CD4-positive, CD25-positive, alpha-beta regulatory T cell (primary cell): ENCODE measurements around the gene OR10H1. TPM values are rescaled to one million over a fixed set of nuclear protein-coding genes. Genes with fewer than 3 reads are reported as not detected.
"Not testable (repeated sequence)": the region's sequence is repeated elsewhere in the genome, so short reads cannot be mapped to it uniquely, and the experiment has no call there.

Experiments
- ATAC-seq, 2 donors: fragments of 150-1000 bp; cut with Tn5 transposase; one replicate each; pipeline ENCODE4 v1.10.0; 2021; ENCODE audit warnings: low read depth in 2 of 2, moderate number of reproducible peaks in 2 of 2, moderate library complexity in 1 of 2
- DNase-seq, 3 donors: peaks; one replicate each; pipeline versions ENCODE4 v3.0.0 to v3.0.0-alpha.2; 2012 to 2022; ENCODE audit warnings: mixed read lengths in 1 of 3
- H3K27ac ChIP-seq: one replicate; pipeline ENCODE4 v1.7.0; 2013; ENCODE audit warnings: mild to moderate bottlenecking, low read length; ENCODE audit not compliant: insufficient read depth, poor library complexity, severe bottlenecking
- H3K27me3 ChIP-seq: one replicate; pipeline ENCODE4 v1.7.0; 2013; ENCODE audit warnings: low read length; ENCODE audit not compliant: control insufficient read depth, insufficient read depth
- H3K36me3 ChIP-seq: one replicate; pipeline ENCODE4 v1.7.0; 2013; ENCODE audit warnings: mild to moderate bottlenecking, low read length, moderate library complexity; ENCODE audit not compliant: control insufficient read depth, insufficient read depth
- H3K4me1 ChIP-seq: 2 replicates; pipeline ENCODE4 v1.7.0; 2013; ENCODE audit warnings: mild to moderate bottlenecking, low read length; ENCODE audit not compliant: insufficient read depth, control insufficient read depth, poor library complexity, severe bottlenecking
- H3K4me3 ChIP-seq: one replicate; pipeline ENCODE4 v1.7.0; 2013; ENCODE audit warnings: low read depth, mild to moderate bottlenecking, low read length, moderate library complexity
- H3K9me3 ChIP-seq, 2 experiments: 1 replicate in 1 of 2; 2 replicates in 1 of 2; pipeline ENCODE4 v1.7.0; 2013; ENCODE audit warnings: low read length in 2 of 2, mild to moderate bottlenecking in 1 of 2, moderate library complexity in 1 of 2; ENCODE audit not compliant: control insufficient read depth in 2 of 2
- H3K27ac Mint-ChIP-seq, 3 donors: one replicate each; pipeline ENCODE4 v1.8.0; 2020 to 2022; ENCODE audit warnings: mild to moderate bottlenecking in 3 of 3, mixed read lengths in 3 of 3, moderate library complexity in 2 of 3
- H3K27me3 Mint-ChIP-seq: one replicate; pipeline ENCODE4 v1.8.0; 2022; ENCODE audit warnings: mild to moderate bottlenecking, mixed read lengths
- H3K36me3 Mint-ChIP-seq: one replicate; pipeline ENCODE4 v1.8.0; 2020; ENCODE audit warnings: mixed read lengths
- H3K4me1 Mint-ChIP-seq, 4 donors: one replicate each; pipeline ENCODE4 v1.8.0; 2020 to 2022; ENCODE audit warnings: mixed read lengths in 4 of 4, mild to moderate bottlenecking in 1 of 4
- H3K4me3 Mint-ChIP-seq, 4 donors: one replicate each; pipeline ENCODE4 v1.8.0; 2020 to 2022; ENCODE audit warnings: mild to moderate bottlenecking in 4 of 4, mixed read lengths in 4 of 4, moderate library complexity in 3 of 4
- H3K9me3 Mint-ChIP-seq, 7 donors: one replicate each; pipeline ENCODE4 v1.8.0; 2020 to 2022; ENCODE audit warnings: mixed read lengths in 7 of 7, mild to moderate bottlenecking in 3 of 7, moderate library complexity in 2 of 7
- polyA plus RNA-seq, 4 donors: library from polyadenylated mRNA; unstranded; fragments of 300-500 nt; fragmentation: Illumina TruSeq; gene quantifications; one replicate each; pipeline ENCODE4 v1.2.3, GENCODE V29; 2021
- total RNA-seq: library from RNA; stranded (reverse); gene quantifications from one replicate; pipeline ENCODE4 v1.2.3, GENCODE V29; 2022

OR10H1 gene
- total and polyA plus RNA-seq, 5 donors from 2014 or later: not detected

DNA sequence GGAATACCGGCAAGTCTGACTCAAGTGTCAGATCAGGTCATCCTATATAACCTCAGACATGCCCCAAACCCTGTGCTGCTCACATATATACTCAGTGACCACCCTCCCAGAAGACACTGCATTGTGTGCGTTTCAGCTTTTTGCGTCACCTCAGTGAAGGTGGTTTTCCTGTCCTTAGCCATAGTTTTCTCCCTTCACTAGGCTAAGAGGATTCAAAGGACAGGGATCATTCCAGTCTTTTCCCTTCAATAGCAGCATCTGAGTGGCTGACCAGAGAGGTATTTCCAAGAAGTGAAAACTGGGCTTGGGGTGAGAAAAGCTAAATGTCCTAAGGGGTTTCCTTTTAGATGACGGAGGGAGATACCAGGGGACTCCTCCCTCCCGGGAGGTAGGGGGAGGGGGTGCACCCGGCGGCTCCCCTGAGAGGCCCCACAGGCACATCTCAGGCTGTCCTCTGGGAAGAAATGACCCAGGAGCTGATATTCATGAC is 12.7 kb upstream of the OR10H1 start:
- Histone ChIP-seq H3K27me3 (no peaks in the 10 kb centered on the region), H3K9me3 (no peaks in the 10 kb centered on the region), H3K4me1 (no peaks in the 10 kb centered on the region), H3K4me3 (no peak overlapping the region), H3K36me3 (no peaks in the 10 kb centered on the region), H3K27ac (no peak overlapping the region)
- no peak overlapping the region for H3K4me3 Mint-ChIP-seq
- peaks cover 4% of the 10 kb centered on the region for H3K27me3 Mint-ChIP-seq
- ATAC-seq (no peak), DNase-seq (no peak)
- H3K9me3 Mint-ChIP-seq: no peaks in the 10 kb centered on the region
- no peak overlapping the region for H3K27ac Mint-ChIP-seq
- H3K36me3 Mint-ChIP-seq: no peaks in the 10 kb centered on the region
- no peaks in the 10 kb centered on the region for H3K4me1 Mint-ChIP-seq

DNA sequence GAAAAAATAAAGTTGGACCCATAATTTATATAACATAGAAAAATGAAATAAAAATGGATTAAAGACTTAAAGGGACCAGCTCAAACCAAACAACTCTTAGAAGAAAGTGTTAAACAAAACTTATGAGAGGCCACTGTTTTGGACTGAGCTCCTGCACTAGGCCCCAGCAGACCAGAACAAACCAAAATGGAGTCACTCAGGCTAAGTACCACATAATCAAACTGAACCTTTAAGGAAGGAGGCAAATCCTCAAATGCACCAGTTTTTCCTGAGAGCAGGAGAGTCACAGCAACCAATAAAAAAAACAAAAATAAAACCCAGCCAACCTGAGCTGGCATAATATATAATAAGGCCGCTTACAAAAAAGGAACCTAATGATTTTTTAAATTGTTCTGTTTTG is 10.3 kb upstream of the OR10H1 start:
- no peaks in the 10 kb centered on the region for H3K9me3 Mint-ChIP-seq
- no peaks in the 10 kb centered on the region for H3K4me1 Mint-ChIP-seq
- H3K36me3 Mint-ChIP-seq: no peaks in the 10 kb centered on the region
- H3K36me3 ChIP-seq: no peaks in the 10 kb centered on the region
- ATAC-seq (no peak), DNase-seq (no peak)
- no peaks in the 10 kb centered on the region for H3K27me3 ChIP-seq
- peak overlapping the region in 1 of 3 donors; percentile 43 for H3K27ac Mint-ChIP-seq
- H3K27ac ChIP-seq: no peak overlapping the region
- H3K27me3 Mint-ChIP-seq: peaks cover 4% of the 10 kb centered on the region
- no peak overlapping the region for H3K4me3 Mint-ChIP-seq
- no peaks in the 10 kb centered on the region for H3K9me3 ChIP-seq
- H3K4me3 ChIP-seq: no peak overlapping the region
- H3K4me1 ChIP-seq: no peaks in the 10 kb centered on the region

DNA sequence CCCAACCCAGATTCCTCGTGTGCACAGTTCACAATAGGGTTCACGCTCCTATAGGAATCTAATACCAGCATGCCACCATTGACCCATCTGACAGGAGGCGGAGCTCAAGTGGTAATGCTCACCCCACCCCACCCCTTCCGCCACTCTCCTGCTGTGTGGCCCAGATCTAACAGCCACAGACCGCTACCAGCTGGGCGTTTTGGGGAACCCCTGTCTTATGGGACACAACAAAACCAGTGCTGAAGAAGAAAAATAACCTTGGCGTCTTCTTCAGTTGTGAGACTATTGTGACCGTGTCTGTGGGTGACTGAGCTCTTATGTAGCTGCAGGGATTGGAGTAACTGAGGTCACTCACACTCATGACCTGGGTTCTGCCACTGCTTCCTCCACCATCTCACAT is 5.2 kb upstream of the OR10H1 start:
- Mint-ChIP-seq H3K4me3 (no peak overlapping the region), H3K4me1 (no peaks in the 10 kb centered on the region), H3K27ac (no peak overlapping the region), H3K36me3 (no peaks in the 10 kb centered on the region), H3K9me3 (no peaks in the 10 kb centered on the region), H3K27me3 (peaks cover 20% of the 10 kb centered on the region)
- Histone ChIP-seq H3K36me3 (no peaks in the 10 kb centered on the region), H3K4me1 (no peaks in the 10 kb centered on the region), H3K27me3 (no peaks in the 10 kb centered on the region), H3K9me3 (no peaks in the 10 kb centered on the region), H3K27ac (no peak overlapping the region), H3K4me3 (no peak overlapping the region)
- ATAC-seq: no peak
- no peak for DNase-seq

DNA sequence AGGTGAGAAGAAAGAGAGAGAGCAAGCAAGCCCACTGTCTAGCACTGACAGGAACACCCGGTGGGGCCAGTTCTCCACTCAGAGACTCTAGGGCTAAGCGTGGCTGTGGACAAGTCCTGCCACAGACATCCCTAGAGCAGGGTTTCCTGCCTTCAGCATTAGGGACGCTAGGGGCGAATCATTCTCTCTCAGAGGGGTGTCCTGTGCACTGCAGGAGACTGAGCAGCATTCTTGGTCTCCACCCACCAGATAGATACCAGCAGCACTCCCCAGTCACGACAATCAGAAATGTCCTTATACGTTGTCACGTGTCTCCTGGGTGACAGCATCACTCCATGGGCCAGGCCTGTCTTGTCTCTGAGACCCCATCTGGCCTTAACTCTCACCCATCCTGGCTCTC is 1.5 kb downstream of the OR10H1 start:
- no peak for ATAC-seq
- Mint-ChIP-seq H3K4me1 (peaks cover 0 to 11% (median 0%) of the 10 kb centered on the region in 4 donors), H3K27ac (no peak overlapping the region), H3K27me3 (peaks cover 44% of the 10 kb centered on the region), H3K4me3 (no peak overlapping the region), H3K36me3 (no peaks in the 10 kb centered on the region), H3K9me3 (peaks cover 0 to 2% (median 0%) of the 10 kb centered on the region in 7 donors)
- Histone ChIP-seq H3K4me1 (peaks cover 6% of the 10 kb centered on the region), H3K27ac (no peak overlapping the region), H3K9me3 (no peaks in the 10 kb centered on the region), H3K27me3 (peaks cover 5% of the 10 kb centered on the region), H3K4me3 (no peak overlapping the region), H3K36me3 (no peaks in the 10 kb centered on the region)
- no peak for DNase-seq

DNA sequence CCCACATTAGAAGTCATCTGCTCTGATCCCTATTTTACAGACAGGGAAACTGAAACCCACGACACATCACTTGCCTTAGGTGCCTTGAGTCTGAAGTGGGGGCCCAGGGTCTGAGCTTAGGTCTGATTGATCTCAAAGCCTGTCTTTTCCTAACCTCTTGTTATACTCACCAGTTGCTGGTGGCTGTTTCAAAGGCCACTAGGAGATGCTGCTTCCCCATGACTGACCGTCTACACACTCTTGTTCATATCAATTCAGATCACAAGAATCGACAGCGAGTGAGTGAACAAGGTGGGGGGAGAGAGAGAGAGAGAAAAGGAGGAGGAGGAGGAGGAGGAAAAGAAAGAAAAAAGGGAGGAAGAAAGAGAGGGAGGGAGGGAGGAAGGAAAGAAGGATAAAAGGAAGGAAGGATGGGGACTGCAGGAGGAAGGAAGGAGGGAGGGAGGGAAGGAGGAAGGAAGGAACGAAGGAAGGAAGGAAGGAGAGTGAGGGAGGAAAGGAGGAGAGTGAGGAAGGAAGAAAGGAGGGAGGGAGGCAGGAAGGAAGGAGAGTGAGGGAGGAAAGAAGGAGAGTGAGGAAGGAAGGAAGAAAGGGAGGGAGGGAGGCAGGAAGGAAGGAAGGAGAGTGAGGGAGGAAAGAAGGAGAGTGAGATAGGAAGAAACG is 3.3 kb downstream of the OR10H1 start:
- Mint-ChIP-seq H3K4me3 (no peak overlapping the region), H3K9me3 (peaks cover 0 to 2% (median 0%) of the 10 kb centered on the region in 7 donors), H3K36me3 (no peaks in the 10 kb centered on the region), H3K27me3 (peaks cover 34% of the 10 kb centered on the region), H3K27ac (peak overlapping the region in 2 of 3 donors; percentile 67 to 82), H3K4me1 (peaks cover 0 to 11% (median 0%) of the 10 kb centered on the region in 4 donors)
- Histone ChIP-seq H3K36me3 (no peaks in the 10 kb centered on the region), H3K4me1 (peaks cover 6% of the 10 kb centered on the region), H3K27me3 (peaks cover 5% of the 10 kb centered on the region), H3K9me3 (no peaks in the 10 kb centered on the region), H3K4me3 (no peak overlapping the region), H3K27ac (no peak overlapping the region)
- DNase-seq: peak; percentile 19 to 58 (median 34)
- ATAC-seq: peak in 1 of 2 donors; percentile 70

DNA sequence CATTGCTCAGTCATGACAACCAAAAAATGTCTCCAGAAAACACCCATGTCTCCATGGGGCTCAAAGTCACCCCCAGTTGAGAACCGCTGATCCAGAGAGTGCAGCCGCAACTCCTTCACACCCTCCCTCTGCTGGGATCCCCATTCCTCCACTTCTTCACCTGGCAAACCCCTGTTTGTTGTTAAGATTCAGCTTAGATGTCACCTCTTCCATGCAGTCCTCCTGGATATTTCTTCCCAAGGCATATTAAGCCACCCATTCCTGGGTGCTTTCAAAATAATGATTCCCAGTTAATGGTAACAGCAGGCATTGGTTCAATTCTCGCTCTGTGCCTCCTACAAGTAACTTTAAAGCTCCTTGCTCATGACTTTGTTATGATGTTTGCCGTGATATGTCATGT is 4.0 kb downstream of the OR10H1 start:
- DNase-seq (no peak), ATAC-seq (no peak)
- H3K4me3 ChIP-seq: no peak overlapping the region
- H3K27ac Mint-ChIP-seq: peak overlapping the region in 2 of 3 donors; percentile 27 to 67
- peaks cover 6% of the 10 kb centered on the region for H3K4me1 ChIP-seq
- peaks cover 0 to 2% (median 0%) of the 10 kb centered on the region in 7 donors for H3K9me3 Mint-ChIP-seq
- no peaks in the 10 kb centered on the region for H3K36me3 Mint-ChIP-seq
- peaks cover 0 to 11% (median 0%) of the 10 kb centered on the region in 4 donors for H3K4me1 Mint-ChIP-seq
- no peaks in the 10 kb centered on the region for H3K36me3 ChIP-seq
- no peak overlapping the region for H3K4me3 Mint-ChIP-seq
- peaks cover 5% of the 10 kb centered on the region for H3K27me3 ChIP-seq
- no peaks in the 10 kb centered on the region for H3K9me3 ChIP-seq
- H3K27me3 Mint-ChIP-seq: peaks cover 31% of the 10 kb centered on the region
- H3K27ac ChIP-seq: no peak overlapping the region

DNA sequence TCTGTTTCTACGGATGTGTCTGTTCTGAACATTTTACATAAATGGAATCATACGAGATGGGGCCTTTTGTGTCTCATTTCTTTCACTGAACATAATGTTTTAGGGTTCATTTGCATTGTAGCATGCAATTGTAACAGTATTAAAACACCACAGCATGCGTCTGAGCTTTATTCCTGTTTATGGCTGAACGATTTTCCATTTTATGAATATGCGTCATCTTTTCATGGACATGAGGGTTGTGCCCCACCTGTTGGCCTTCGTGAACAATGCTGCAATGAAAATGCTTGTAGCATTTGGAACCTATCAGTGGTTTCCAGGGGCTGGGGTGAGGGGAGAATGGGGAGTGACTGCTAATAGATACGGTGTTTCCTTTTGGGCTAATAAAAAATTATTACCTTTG is 5.1 kb downstream of the OR10H1 start:
- Histone ChIP-seq H3K36me3 (no peaks in the 10 kb centered on the region), H3K9me3 (no peaks in the 10 kb centered on the region), H3K4me3 (no peak overlapping the region), H3K4me1 (peaks cover 6% of the 10 kb centered on the region), H3K27ac (no peak overlapping the region), H3K27me3 (peaks cover 5% of the 10 kb centered on the region)
- Mint-ChIP-seq H3K4me3 (no peak overlapping the region), H3K27ac (no peak overlapping the region), H3K27me3 (peaks cover 28% of the 10 kb centered on the region), H3K4me1 (peaks cover 0 to 11% (median 0%) of the 10 kb centered on the region in 4 donors), H3K9me3 (peaks cover 0 to 3% (median 0%) of the 10 kb centered on the region in 7 donors), H3K36me3 (no peaks in the 10 kb centered on the region)
- no peak for DNase-seq
- ATAC-seq: no peak

DNA sequence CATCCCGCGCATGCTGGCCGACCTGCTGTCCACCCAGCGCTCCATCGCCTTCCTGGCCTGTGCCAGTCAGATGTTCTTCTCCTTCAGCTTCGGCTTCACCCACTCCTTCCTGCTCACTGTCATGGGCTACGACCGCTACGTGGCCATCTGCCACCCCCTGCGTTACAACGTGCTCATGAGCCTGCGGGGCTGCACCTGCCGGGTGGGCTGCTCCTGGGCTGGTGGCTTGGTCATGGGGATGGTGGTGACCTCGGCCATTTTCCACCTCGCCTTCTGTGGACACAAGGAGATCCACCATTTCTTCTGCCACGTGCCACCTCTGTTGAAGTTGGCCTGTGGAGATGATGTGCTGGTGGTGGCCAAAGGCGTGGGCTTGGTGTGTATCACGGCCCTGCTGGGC is 21.2 kb downstream of the OR10H1 start:
- not testable (repeated sequence) for H3K27ac Mint-ChIP-seq, H3K4me3 Mint-ChIP-seq, H3K9me3 Mint-ChIP-seq, H3K36me3 ChIP-seq, H3K27ac ChIP-seq, H3K9me3 ChIP-seq, H3K4me1 ChIP-seq, ATAC-seq, H3K4me1 Mint-ChIP-seq, H3K4me3 ChIP-seq, H3K27me3 ChIP-seq, DNase-seq, H3K36me3 Mint-ChIP-seq
- peaks cover 33% of the 10 kb centered on the region for H3K27me3 Mint-ChIP-seq
